Hematopoietic multipotent progenitor cell treated with erythropoietin and hydrocortisone succinate and interleukin-3 and kit ligand, for 6 days (in vitro differentiated cells): ENCODE results near the gene RAB26.
"Not testable (repeated sequence)": the region's sequence is repeated elsewhere in the genome, so short reads cannot be mapped to it uniquely, and the experiment has no call there.

Experiments
- DNase-seq: peaks from one replicate; pipeline ENCODE4 v3.0.0-alpha.2; 2015

RAB26 gene

GRCh38 chr16:2147981-2148671 is at the start of gene RAB26:
Gene RAB26 (plus strand): TSS chr16:2148625. CDS start chr16:2148784, 159 bp downstream.
- DNase-seq, result peak; percentile 79

GRCh38 chr16:2101581-2101980 is 46.8 kb upstream of the RAB26 start:
- not testable (repeated sequence) for DNase-seq

DNA sequence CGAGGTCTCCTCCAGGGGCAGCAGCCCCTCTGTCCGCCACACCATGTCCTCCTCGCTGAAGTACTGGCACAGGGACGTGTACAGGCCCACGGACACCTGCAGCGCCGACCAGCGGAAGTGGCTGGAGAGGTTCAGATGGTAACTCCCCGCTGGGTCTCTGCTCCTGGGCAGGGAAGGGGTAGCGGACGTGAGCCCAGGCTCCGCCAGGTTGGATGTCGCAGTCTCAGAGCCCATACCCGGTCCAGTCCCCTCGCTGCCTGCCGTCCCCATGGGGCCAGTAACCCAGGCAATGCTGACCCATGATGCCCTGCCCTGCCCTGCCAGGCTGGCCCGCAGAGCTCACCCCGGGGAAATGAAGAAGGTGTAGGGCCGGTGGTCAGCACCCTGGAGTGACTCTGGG is 46.0 kb upstream of the RAB26 start:
- DNase-seq, result no peak

DNA sequence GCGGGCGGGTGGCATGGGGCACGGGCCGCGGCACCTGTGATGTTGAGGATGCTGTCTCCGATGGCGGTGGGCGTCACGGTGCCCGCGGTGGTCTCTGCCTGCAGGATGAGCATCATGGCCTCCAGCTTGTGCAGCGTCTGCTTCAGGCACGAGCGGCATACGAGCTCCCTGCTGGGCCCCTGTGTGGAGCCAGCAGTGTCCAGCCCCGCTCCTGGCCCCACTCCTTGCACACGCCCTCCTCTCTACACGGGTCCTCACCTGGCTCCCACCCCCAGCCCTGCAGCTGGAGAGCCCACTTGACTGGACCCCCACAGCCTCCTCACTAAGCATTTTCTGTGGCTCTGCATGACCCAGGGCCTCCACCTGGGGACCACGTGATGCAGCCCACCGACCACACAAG is 44.0 kb upstream of the RAB26 start:
- not testable (repeated sequence) for DNase-seq

GRCh38 chr16:2105291-2105690 is 43.1 kb upstream of the RAB26 start:
- DNase-seq, result not testable (repeated sequence)

DNA sequence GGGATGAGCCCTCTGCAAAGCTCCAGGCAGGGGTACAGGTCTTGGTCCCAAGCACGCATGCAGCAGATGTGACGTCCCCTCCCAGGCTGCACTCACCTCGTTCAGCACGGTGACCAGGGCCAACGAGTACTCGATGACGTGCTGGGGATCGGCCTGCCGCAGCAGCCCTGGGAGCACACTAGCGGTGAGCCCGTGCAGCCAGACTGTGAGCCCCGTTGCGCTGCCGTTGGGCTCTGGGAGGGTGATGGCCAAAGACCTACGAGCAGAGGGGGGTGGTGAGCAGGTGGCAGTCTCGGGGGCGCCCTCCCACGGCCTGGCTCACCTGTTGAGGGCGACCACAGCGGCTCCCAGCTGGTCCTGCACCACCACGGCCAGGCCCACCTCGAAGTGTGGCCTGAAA is 42.7 kb upstream of the RAB26 start:
- DNase-seq, result not testable (repeated sequence)

- DNase-seq, result not testable (repeated sequence)
Observed at GRCh38 chr16:2106211-2106610, 42.2 kb upstream of the RAB26 start.

DNA sequence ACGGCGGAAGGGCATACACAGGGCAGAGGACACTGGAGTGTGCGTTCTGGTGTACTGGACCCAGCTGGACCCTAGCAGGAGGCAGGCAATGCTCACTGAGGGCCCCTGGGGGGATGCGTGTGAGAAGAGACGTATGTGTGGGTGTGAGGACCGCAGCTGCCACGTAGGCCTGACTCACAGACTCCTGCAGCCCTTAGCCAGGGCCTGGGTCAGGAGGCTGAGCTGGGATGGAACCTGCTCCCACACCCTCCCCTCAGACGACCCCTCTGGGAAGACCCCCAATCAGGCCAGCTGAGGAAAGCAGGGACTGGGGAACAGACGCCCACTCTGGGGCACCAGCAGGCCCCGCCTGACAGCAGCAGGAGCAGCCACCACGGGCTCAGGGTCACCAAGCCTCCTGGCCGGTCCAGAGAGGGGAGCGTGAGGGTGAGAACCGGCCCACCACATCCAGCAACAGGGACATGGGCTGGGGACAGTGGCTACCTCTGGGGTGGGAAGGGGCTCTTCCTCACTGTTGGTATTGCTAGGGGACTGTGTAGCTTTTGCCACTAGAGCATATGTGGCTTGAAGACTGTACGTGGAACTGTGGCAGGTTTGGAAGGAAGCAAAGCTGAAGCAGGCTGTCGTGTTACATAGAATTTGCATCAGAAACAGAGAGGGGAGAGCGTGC is 41.2 kb upstream of the RAB26 start:
- not testable (repeated sequence) for DNase-seq

DNA sequence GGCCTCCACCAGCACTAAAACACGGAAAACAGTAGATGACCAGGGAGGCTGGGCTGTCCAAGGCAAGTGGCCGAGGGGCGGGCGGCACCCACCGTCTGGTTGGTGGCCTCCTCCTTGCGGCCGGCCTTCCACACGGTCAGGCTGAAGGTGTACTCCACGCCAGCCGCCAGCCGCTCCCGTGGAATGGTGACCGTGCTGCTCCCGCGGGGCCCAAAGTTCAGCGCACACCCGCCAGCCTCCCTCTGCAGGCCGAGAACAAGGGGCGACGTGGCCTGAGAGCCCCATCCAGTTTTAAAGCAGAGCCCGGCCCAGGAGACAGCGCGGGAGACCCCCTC is 40.7 kb upstream of the RAB26 start:
- not testable (repeated sequence) for DNase-seq

DNA sequence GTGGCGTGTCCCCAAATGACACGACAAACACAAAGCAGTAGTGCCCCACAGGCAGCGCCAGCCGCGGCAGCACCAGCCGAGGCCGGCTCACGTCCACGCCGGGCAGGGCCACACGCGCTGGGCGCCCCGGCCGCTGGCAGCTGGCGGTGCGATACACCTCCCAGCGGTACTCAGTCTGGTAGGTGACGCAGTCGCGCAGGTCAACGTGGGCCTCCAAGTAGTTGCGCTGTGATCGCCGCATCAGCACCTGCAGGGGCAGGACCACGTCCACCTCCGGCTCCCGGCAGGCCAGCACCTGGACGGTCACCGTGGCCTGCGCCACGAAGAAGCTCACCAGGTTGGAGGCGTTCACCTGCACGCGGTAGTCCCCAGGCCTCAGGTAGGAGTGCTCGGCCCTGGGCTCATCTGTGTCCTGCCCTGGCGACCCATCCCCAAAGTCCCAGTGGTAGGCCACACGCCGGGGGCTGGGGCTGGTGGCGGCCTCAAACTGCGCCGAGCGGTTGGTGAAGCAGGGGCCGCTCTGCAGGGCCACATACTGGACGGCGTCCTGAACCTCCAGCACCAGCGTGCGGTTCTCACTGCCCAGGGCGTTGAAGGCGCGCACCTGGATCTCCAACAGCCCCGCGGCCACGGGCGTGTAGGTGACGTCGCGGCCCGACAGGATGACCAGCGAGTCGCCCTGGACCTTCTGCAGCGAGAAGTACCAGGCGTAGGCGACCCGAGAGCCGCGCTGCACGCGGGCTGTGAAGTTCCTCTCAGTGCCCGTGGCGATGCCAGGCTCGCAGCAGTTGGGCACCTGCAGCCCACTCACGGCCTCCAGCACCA is 39.8 kb upstream of the RAB26 start:
- not testable (repeated sequence) for DNase-seq

- not testable (repeated sequence) for DNase-seq
Observed at GRCh38 chr16:2109271-2109580, 39.2 kb upstream of the RAB26 start.

- DNase-seq, result not testable (repeated sequence)
Observed at GRCh38 chr16:2109872-2110271, 38.6 kb upstream of the RAB26 start.

DNA sequence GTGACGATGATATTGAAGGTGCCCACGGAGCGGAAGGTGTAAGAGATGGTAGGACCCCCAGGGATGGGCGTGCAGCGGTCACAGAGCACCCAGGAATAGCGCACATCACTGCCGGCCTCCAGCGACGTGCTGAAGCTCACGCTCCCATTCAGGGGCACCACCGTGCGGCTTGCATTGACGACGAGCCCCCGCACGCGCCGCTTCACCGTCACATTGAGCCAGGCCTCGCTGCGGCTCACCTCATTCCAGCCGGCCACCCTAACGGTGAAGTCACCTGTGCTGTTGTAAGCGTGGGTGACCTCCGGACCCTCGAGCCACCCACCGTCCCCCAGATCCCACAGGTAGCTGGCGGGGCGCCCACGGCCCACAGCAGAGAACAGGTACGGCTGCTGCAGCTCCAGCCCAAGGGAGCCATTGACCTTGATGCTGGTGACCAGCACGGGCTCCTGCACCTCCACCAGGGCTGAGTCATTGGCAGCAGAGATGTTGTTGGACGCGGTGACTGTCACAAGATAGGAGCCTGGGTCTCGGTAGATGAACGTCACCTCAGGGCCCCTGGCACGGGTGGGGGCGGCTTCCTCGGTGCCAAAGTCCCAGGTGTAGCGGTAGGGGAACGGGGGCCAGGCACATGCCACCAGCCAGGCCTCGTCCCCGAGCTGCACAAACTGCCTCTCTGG is 38.0 kb upstream of the RAB26 start:
- not testable (repeated sequence) for DNase-seq

DNA sequence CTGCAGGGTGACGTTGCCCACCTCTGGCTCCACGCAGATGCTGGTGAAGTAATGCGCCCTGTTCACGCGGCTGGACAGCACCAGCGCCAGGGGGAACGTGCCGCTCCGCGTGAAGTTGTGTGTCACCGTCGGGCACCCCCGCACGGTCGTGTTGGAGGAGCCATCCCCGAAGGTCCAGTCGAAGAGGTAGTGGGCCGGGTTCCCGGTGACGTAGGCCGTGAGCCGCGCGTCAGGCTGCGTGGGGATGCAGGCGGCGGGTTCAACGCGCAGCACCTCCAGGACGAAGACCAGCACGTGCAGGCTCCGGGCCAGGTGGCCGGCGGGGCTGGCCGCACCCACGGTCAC is 37.4 kb upstream of the RAB26 start:
- DNase-seq, result not testable (repeated sequence)

GRCh38 chr16:2111412-2112335 is 36.8 kb upstream of the RAB26 start:
- DNase-seq, result not testable (repeated sequence)

DNA sequence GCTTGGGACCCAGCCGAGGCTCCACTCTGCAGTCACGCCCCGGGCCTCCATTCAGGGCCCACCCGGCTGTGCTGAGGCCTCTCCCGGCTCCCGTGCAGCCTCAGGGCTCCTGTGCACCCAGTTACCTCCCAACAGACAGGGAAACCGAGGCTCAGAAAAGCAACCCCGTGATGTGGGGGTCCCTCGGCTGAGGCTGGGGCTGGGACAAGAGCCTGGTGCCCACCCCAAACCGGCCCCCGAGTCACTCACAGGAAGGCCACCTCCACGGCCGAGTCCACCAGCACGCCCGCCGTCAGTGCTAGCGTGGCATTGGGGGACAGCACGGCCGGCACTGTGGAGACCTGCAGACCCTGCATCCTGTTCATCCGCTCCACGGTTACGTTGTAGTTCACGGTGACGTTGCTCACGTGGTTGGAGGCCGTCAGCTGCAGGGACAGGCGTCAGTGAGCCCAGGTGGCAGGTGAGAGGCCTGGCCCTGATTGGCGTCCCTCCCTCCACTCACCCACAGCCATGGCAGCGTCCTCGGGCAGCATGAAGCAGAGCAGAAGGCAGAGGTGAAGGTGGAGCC is 35.8 kb upstream of the RAB26 start:
- DNase-seq, result not testable (repeated sequence)

- DNase-seq, result not testable (repeated sequence)
Observed at GRCh38 chr16:2114225-2114624, 34.2 kb upstream of the RAB26 start.

- DNase-seq, result not testable (repeated sequence)
Observed at GRCh38 chr16:2114885-2115590, 33.4 kb upstream of the RAB26 start.

GRCh38 chr16:2115591-2115973 is 32.8 kb upstream of the RAB26 start:
- no peak for DNase-seq

GRCh38 chr16:2116428-2116827 is 32.0 kb upstream of the RAB26 start:
- DNase-seq, result not testable (repeated sequence)

DNA sequence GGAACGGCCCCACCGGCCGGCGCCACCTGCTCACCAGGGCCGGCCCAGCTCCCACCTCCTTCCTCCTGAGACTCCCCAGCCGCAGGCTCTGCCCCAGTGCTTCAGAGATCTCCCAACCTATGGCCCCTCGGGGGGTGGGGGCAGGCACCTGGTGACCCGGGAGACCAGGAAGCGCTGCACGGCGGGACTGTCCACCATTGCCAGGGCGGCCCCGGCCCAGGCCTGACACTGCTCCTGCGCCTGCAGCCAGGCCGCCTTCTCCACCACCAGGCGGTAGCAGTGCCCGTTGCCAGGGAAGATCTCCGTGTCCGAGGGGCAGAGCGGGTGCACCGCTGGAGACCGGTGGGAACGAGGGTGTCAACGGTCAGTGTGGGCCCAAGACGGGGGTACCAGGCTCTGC is 31.1 kb upstream of the RAB26 start:
- DNase-seq, result not testable (repeated sequence)
